WTC11 (cell line): ENCODE measurements around the gene LETM1. TPM values are rescaled to one million over a fixed set of nuclear protein-coding genes. Genes with fewer than 3 reads are reported as not detected.

Experiments used
- ATAC-seq: fragments of 200-7000 bp; cut with Tn5 transposase; 2 replicates; pipeline ENCODE4 v1.10.0; 2021; ENCODE audit warnings: mild to moderate bottlenecking, moderate library complexity
- CTCF ChIA-PET: fragments of 300-600 bp; sonication (Branson Sonifier 250); formaldehyde crosslinking; loops from one replicate; lab custom pipeline; 2021; ENCODE audit warnings: antibody characterized with exemption; lab: Charles Lee
- POLR2A ChIA-PET: fragments of 350-600 bp; sonication (Branson Sonifier 250); formaldehyde crosslinking; loops from one replicate; lab custom pipeline; 2021; ENCODE audit warnings: antibody characterized with exemption; lab: Charles Lee
- DNase-seq: peaks from one replicate; pipeline ENCODE4 v3.0.0; 2021; ENCODE audit warnings: low spot score
- H3K27ac Mint-ChIP-seq: 2 replicates; pipeline ENCODE4 v1.8.0; 2021; ENCODE audit warnings: mixed read lengths
- H3K27me3 Mint-ChIP-seq: 2 replicates; pipeline ENCODE4 v1.8.0; 2021; ENCODE audit warnings: low read depth, mild to moderate bottlenecking, moderate library complexity, mixed read lengths
- H3K36me3 Mint-ChIP-seq: 2 replicates; pipeline ENCODE4 v1.8.0; 2021; ENCODE audit warnings: mixed read lengths
- H3K4me1 Mint-ChIP-seq: 2 replicates; pipeline ENCODE4 v1.8.0; 2022; ENCODE audit warnings: mixed read lengths
- H3K4me3 Mint-ChIP-seq: 2 replicates; pipeline ENCODE4 v1.8.0; 2021; ENCODE audit warnings: mild to moderate bottlenecking, moderate library complexity, mixed read lengths
- H3K9me3 Mint-ChIP-seq: 2 replicates; pipeline ENCODE4 v1.8.0; 2021; ENCODE audit warnings: mixed read lengths
- ARID4B ChIP-seq: sonication (generic); formaldehyde crosslinking; IDR thresholded peaks from 2 replicates; pipeline ENCODE4 v1.8.0; 2023; ENCODE audit warnings: missing genetic modification reagents, mild to moderate bottlenecking, borderline replicate concordance
- E2F1 ChIP-seq: sonication (generic); formaldehyde crosslinking; IDR thresholded peaks from 2 replicates; pipeline ENCODE4 v1.8.0; 2022; ENCODE audit warnings: mild to moderate bottlenecking, missing genetic modification reagents
- EMX1 ChIP-seq: fragments of 250-450 bp; sonication (Bioruptor Pico); IDR thresholded peaks from 2 replicates; pipeline ENCODE4 v1.8.0; 2021; ENCODE audit warnings: mild to moderate bottlenecking
- FOXJ3 ChIP-seq: sonication (generic); formaldehyde crosslinking; IDR thresholded peaks from 2 replicates; pipeline ENCODE4 v1.9.0; 2021; ENCODE audit warnings: missing genetic modification reagents, mild to moderate bottlenecking, borderline replicate concordance
- IRF2 ChIP-seq: sonication (generic); formaldehyde crosslinking; IDR thresholded peaks from 2 replicates; pipeline ENCODE4 v1.8.0; 2022; ENCODE audit warnings: low read depth, missing genetic modification reagents, borderline replicate concordance
- NFE2L1 ChIP-seq: sonication (generic); formaldehyde crosslinking; IDR thresholded peaks from 2 replicates; pipeline ENCODE4 v1.8.1; 2023; ENCODE audit warnings: missing genetic modification reagents
- TEAD1 ChIP-seq: sonication (generic); formaldehyde crosslinking; IDR thresholded peaks from 2 replicates; pipeline ENCODE4 v1.8.0; 2022; ENCODE audit warnings: mild to moderate bottlenecking, missing genetic modification reagents
- TP53 ChIP-seq: sonication (generic); formaldehyde crosslinking; IDR thresholded peaks from 2 replicates; pipeline ENCODE4 v1.8.1; 2023; ENCODE audit warnings: mild to moderate bottlenecking, missing genetic modification reagents
- ZNF121 ChIP-seq: sonication (generic); formaldehyde crosslinking; IDR thresholded peaks from 2 replicates; pipeline ENCODE4 v1.8.0; 2023; ENCODE audit warnings: missing genetic modification reagents
- ZNF138 ChIP-seq: sonication (generic); formaldehyde crosslinking; conservative IDR thresholded peaks from 2 replicates; pipeline ENCODE4 v1.8.1; 2022; ENCODE audit warnings: mild to moderate bottlenecking, moderate library complexity, missing genetic modification reagents
- ZNF425 ChIP-seq: fragments of 250-450 bp; sonication (Bioruptor Pico); conservative IDR thresholded peaks from 2 replicates; pipeline ENCODE4 v1.9.0; 2021; ENCODE audit warnings: mild to moderate bottlenecking
- total RNA-seq: library from RNA; stranded (reverse); gene quantifications from 3 replicates; pipeline ENCODE4 v1.2.3, GENCODE V29; 2021

The LETM1 gene
- total RNA-seq, 1 experiment from 2014 or later: 66.7 TPM

- ChIA-PET POLR2A (no interaction called here), CTCF (interaction anchor here (1.7 kb wide), 1 partner anchor 16 kb away, joined by 5 read pairs; no protein-coding TSS in a partner anchor)
- DNase-seq (no peak), ATAC-seq (no peak)
- Mint-ChIP-seq H3K36me3 (peaks cover 14% of the 10 kb centered on the region), H3K9me3 (no peaks in the 10 kb centered on the region), H3K27ac (no peak overlapping the region), H3K4me1 (peaks cover 6% of the 10 kb centered on the region), H3K27me3 (no peaks in the 10 kb centered on the region), H3K4me3 (no peak overlapping the region)
- TF ChIP-seq IRF2 (CRISPR knock-in tag): no peak
Measured at GRCh38 chr4:1896658-1896991, 40.7 kb upstream of the LETM1 start.

GRCh38 chr4:1895971-1896657, 40.2 kb upstream of the LETM1 start:
- POLR2A ChIA-PET: no interaction called here
- no peak for TF ChIP-seq EMX1 (CRISPR knock-in tag)
- no peak for TF ChIP-seq ZNF121 (CRISPR knock-in tag)
- no peak for TF ChIP-seq TEAD1 (CRISPR knock-in tag)
- 0 out of 2 replicates have a peak, but pooled peaks have one; percentile 23 for TF ChIP-seq ARID4B (CRISPR knock-in tag)
- TF ChIP-seq ZNF138: no peak
- TF ChIP-seq FOXJ3: no peak
- TF ChIP-seq, all 79 proteins: peak for 1
- CTCF ChIA-PET: interaction anchor here (0.5 kb wide), 1 partner anchor 295 kb away, joined by 3 read pairs; no protein-coding TSS in a partner anchor
- no peak overlapping the region for H3K27ac Mint-ChIP-seq
- DNase-seq: no peak
- no peaks in the 10 kb centered on the region for H3K27me3 Mint-ChIP-seq
- no peak overlapping the region for H3K4me3 Mint-ChIP-seq
- H3K9me3 Mint-ChIP-seq: no peaks in the 10 kb centered on the region
- peaks cover 6% of the 10 kb centered on the region for H3K4me1 Mint-ChIP-seq
- peaks cover 9% of the 10 kb centered on the region for H3K36me3 Mint-ChIP-seq
- ATAC-seq: no peak

GRCh38 chr4:1890979-1891570, 35.1 kb upstream of the LETM1 start:
- Mint-ChIP-seq H3K9me3 (no peaks in the 10 kb centered on the region), H3K27ac (no peak overlapping the region), H3K36me3 (peaks cover 3% of the 10 kb centered on the region; the same call in 1 of the 2 replicates), H3K27me3 (no peaks in the 10 kb centered on the region), H3K4me3 (no peak overlapping the region), H3K4me1 (no peaks in the 10 kb centered on the region)
- ChIA-PET POLR2A (interaction anchor here (0.6 kb wide), 1 partner anchor 46 kb away, joined by 5 read pairs; no protein-coding TSS in a partner anchor), CTCF (interaction anchor here (1.0 kb wide), 1 partner anchor 8 kb away, joined by 3 read pairs; no protein-coding TSS in a partner anchor)
- ATAC-seq (no peak), DNase-seq (no peak)
- TF ChIP-seq E2F1 (CRISPR knock-in tag) (no peak), NFE2L1 (CRISPR knock-in tag) (no peak), ZNF425 (CRISPR knock-in tag) (no peak), TP53 (no peak)
